CD4-positive, CD25-positive, alpha-beta regulatory T cell (primary cell): ENCODE results near the gene PRR22. TPM values are rescaled to one million over a fixed set of nuclear protein-coding genes. Genes with fewer than 3 reads are reported as not detected.
A peak's percentile ranks its signal among the peaks of the same experiment; 100 is the strongest.

ENCODE experiments used
- ATAC-seq, 2 donors: fragments of 150-1000 bp; cut with Tn5 transposase; one replicate each; pipeline ENCODE4 v1.10.0; 2021; ENCODE audit warnings: low read depth in 2 of 2, moderate number of reproducible peaks in 2 of 2, moderate library complexity in 1 of 2
- DNase-seq, 3 donors: peaks; one replicate each; pipeline versions ENCODE4 v3.0.0 to v3.0.0-alpha.2; 2012 to 2022; ENCODE audit warnings: mixed read lengths in 1 of 3
- H3K27ac ChIP-seq: one replicate; pipeline ENCODE4 v1.7.0; 2013; ENCODE audit warnings: mild to moderate bottlenecking, low read length; ENCODE audit not compliant: insufficient read depth, poor library complexity, severe bottlenecking
- H3K27me3 ChIP-seq: one replicate; pipeline ENCODE4 v1.7.0; 2013; ENCODE audit warnings: low read length; ENCODE audit not compliant: control insufficient read depth, insufficient read depth
- H3K36me3 ChIP-seq: one replicate; pipeline ENCODE4 v1.7.0; 2013; ENCODE audit warnings: mild to moderate bottlenecking, low read length, moderate library complexity; ENCODE audit not compliant: control insufficient read depth, insufficient read depth
- H3K4me1 ChIP-seq: 2 replicates; pipeline ENCODE4 v1.7.0; 2013; ENCODE audit warnings: mild to moderate bottlenecking, low read length; ENCODE audit not compliant: insufficient read depth, control insufficient read depth, poor library complexity, severe bottlenecking
- H3K4me3 ChIP-seq: one replicate; pipeline ENCODE4 v1.7.0; 2013; ENCODE audit warnings: low read depth, mild to moderate bottlenecking, low read length, moderate library complexity
- H3K9me3 ChIP-seq, 2 experiments: 1 replicate in 1 of 2; 2 replicates in 1 of 2; pipeline ENCODE4 v1.7.0; 2013; ENCODE audit warnings: low read length in 2 of 2, mild to moderate bottlenecking in 1 of 2, moderate library complexity in 1 of 2; ENCODE audit not compliant: control insufficient read depth in 2 of 2
- H3K27ac Mint-ChIP-seq, 3 donors: one replicate each; pipeline ENCODE4 v1.8.0; 2020 to 2022; ENCODE audit warnings: mild to moderate bottlenecking in 3 of 3, mixed read lengths in 3 of 3, moderate library complexity in 2 of 3
- H3K27me3 Mint-ChIP-seq: one replicate; pipeline ENCODE4 v1.8.0; 2022; ENCODE audit warnings: mild to moderate bottlenecking, mixed read lengths
- H3K36me3 Mint-ChIP-seq: one replicate; pipeline ENCODE4 v1.8.0; 2020; ENCODE audit warnings: mixed read lengths
- H3K4me1 Mint-ChIP-seq, 4 donors: one replicate each; pipeline ENCODE4 v1.8.0; 2020 to 2022; ENCODE audit warnings: mixed read lengths in 4 of 4, mild to moderate bottlenecking in 1 of 4
- H3K4me3 Mint-ChIP-seq, 4 donors: one replicate each; pipeline ENCODE4 v1.8.0; 2020 to 2022; ENCODE audit warnings: mild to moderate bottlenecking in 4 of 4, mixed read lengths in 4 of 4, moderate library complexity in 3 of 4
- H3K9me3 Mint-ChIP-seq, 7 donors: one replicate each; pipeline ENCODE4 v1.8.0; 2020 to 2022; ENCODE audit warnings: mixed read lengths in 7 of 7, mild to moderate bottlenecking in 3 of 7, moderate library complexity in 2 of 7
- polyA plus RNA-seq, 4 donors: library from polyadenylated mRNA; unstranded; fragments of 300-500 nt; fragmentation: Illumina TruSeq; gene quantifications; one replicate each; pipeline ENCODE4 v1.2.3, GENCODE V29; 2021
- total RNA-seq: library from RNA; stranded (reverse); gene quantifications from one replicate; pipeline ENCODE4 v1.2.3, GENCODE V29; 2022

PRR22 gene
- total and polyA plus RNA-seq, 5 donors from 2014 or later = 3.5 TPM; not detected in 4

- H3K27ac ChIP-seq = peak overlapping the region; percentile 63
- Mint-ChIP-seq H3K36me3 (no peaks in the 10 kb centered on the region), H3K27me3 (no peaks in the 10 kb centered on the region), H3K4me1 (peaks cover 0 to 13% (median 4%) of the 10 kb centered on the region in 4 donors), H3K9me3 (peaks cover 0 to 6% (median 0%) of the 10 kb centered on the region in 7 donors), H3K4me3 (peak overlapping the region; percentile 88 to 96 (median 96)), H3K27ac (peak overlapping the region; percentile 93 to 98 (median 95))
- H3K4me3 ChIP-seq = peak overlapping the region; percentile 56
- H3K36me3 ChIP-seq = no peaks in the 10 kb centered on the region
- ATAC-seq (peak; percentile 69 to 74), DNase-seq (peak; percentile 87 to 91 (median 89))
- H3K27me3 ChIP-seq = no peaks in the 10 kb centered on the region
- peaks cover 15% of the 10 kb centered on the region for H3K4me1 ChIP-seq
- H3K9me3 ChIP-seq = no peaks in the 10 kb centered on the region
These were observed 43.5 kb upstream of the PRR22 start for GRCh38 chr19:5827891-5828660.

- H3K27ac ChIP-seq = peak overlapping the region; percentile 23
- Mint-ChIP-seq H3K4me1 (peaks cover 0 to 13% (median 4%) of the 10 kb centered on the region in 4 donors), H3K27ac (peak overlapping the region; percentile 79 to 93 (median 92)), H3K27me3 (no peaks in the 10 kb centered on the region), H3K4me3 (peak overlapping the region; percentile 85 to 92 (median 87)), H3K9me3 (peaks cover 0 to 5% (median 0%) of the 10 kb centered on the region in 7 donors), H3K36me3 (no peaks in the 10 kb centered on the region)
- no peaks in the 10 kb centered on the region for H3K27me3 ChIP-seq
- ATAC-seq (no peak), DNase-seq (no peak)
- peaks cover 15% of the 10 kb centered on the region for H3K4me1 ChIP-seq
- no peaks in the 10 kb centered on the region for H3K9me3 ChIP-seq
- H3K36me3 ChIP-seq = no peaks in the 10 kb centered on the region
- no peak overlapping the region for H3K4me3 ChIP-seq
These were observed 42.9 kb upstream of the PRR22 start for GRCh38 chr19:5827342-5827890.

GRCh38 chr19:5826531-5827341 lies 42.2 kb upstream of the PRR22 start:
- H3K4me1 ChIP-seq = peaks cover 15% of the 10 kb centered on the region
- no peak for ATAC-seq
- Mint-ChIP-seq H3K36me3 (no peaks in the 10 kb centered on the region), H3K9me3 (peaks cover 0 to 5% (median 0%) of the 10 kb centered on the region in 7 donors), H3K4me1 (peaks cover 0 to 13% (median 4%) of the 10 kb centered on the region in 4 donors), H3K27ac (peak overlapping the region; percentile 79 to 93 (median 92)), H3K4me3 (peak overlapping the region; percentile 85 to 92 (median 87)), H3K27me3 (no peaks in the 10 kb centered on the region)
- no peaks in the 10 kb centered on the region for H3K27me3 ChIP-seq
- H3K27ac ChIP-seq = no peak overlapping the region
- no peaks in the 10 kb centered on the region for H3K9me3 ChIP-seq
- H3K36me3 ChIP-seq = no peaks in the 10 kb centered on the region
- peak in 1 of 3 donors; percentile 21 for DNase-seq
- H3K4me3 ChIP-seq = no peak overlapping the region

- no peaks in the 10 kb centered on the region for H3K27me3 ChIP-seq
- no peaks in the 10 kb centered on the region for H3K9me3 ChIP-seq
- H3K4me3 ChIP-seq = no peak overlapping the region
- H3K4me1 ChIP-seq = peaks cover 15% of the 10 kb centered on the region
- H3K36me3 Mint-ChIP-seq = no peaks in the 10 kb centered on the region
- peaks cover 0 to 13% (median 4%) of the 10 kb centered on the region in 4 donors for H3K4me1 Mint-ChIP-seq
- H3K36me3 ChIP-seq = no peaks in the 10 kb centered on the region
- peaks cover 4% of the 10 kb centered on the region for H3K27me3 Mint-ChIP-seq
- no peak overlapping the region for H3K27ac Mint-ChIP-seq
- ATAC-seq (no peak), DNase-seq (no peak)
- peaks cover 0 to 5% (median 2%) of the 10 kb centered on the region in 7 donors for H3K9me3 Mint-ChIP-seq
- no peak overlapping the region for H3K27ac ChIP-seq
- peak overlapping the region in 1 of 4 donors; percentile 70 for H3K4me3 Mint-ChIP-seq
These were observed 40.6 kb upstream of the PRR22 start for GRCh38 chr19:5825178-5825577.

GRCh38 chr19:5824751-5825150 lies 40.2 kb upstream of the PRR22 start:
- no peaks in the 10 kb centered on the region for H3K36me3 Mint-ChIP-seq
- no peak overlapping the region for H3K4me3 Mint-ChIP-seq
- peaks cover 0 to 5% (median 2%) of the 10 kb centered on the region in 7 donors for H3K9me3 Mint-ChIP-seq
- no peak overlapping the region for H3K4me3 ChIP-seq
- no peaks in the 10 kb centered on the region for H3K36me3 ChIP-seq
- no peak overlapping the region for H3K27ac ChIP-seq
- ATAC-seq (no peak), DNase-seq (no peak)
- H3K27me3 Mint-ChIP-seq = peaks cover 4% of the 10 kb centered on the region
- no peak overlapping the region for H3K27ac Mint-ChIP-seq
- no peaks in the 10 kb centered on the region for H3K27me3 ChIP-seq
- H3K4me1 ChIP-seq = peaks cover 15% of the 10 kb centered on the region
- H3K9me3 ChIP-seq = no peaks in the 10 kb centered on the region
- H3K4me1 Mint-ChIP-seq = peaks cover 0 to 13% (median 4%) of the 10 kb centered on the region in 4 donors

GRCh38 chr19:5823579-5824281 lies 39.2 kb upstream of the PRR22 start:
- H3K27ac Mint-ChIP-seq = no peak overlapping the region
- no peak overlapping the region for H3K27ac ChIP-seq

More at GRCh38 chr19:5823579-5824281, 39.2 kb upstream of the PRR22 start:
- Mint-ChIP-seq H3K9me3 (peaks cover 0 to 5% (median 2%) of the 10 kb centered on the region in 7 donors), H3K4me3 (no peak overlapping the region), H3K27me3 (peaks cover 4% of the 10 kb centered on the region), H3K4me1 (peaks cover 0 to 13% (median 3%) of the 10 kb centered on the region in 4 donors), H3K36me3 (no peaks in the 10 kb centered on the region)
- Histone ChIP-seq H3K27me3 (no peaks in the 10 kb centered on the region), H3K4me3 (no peak overlapping the region), H3K4me1 (peaks cover 7% of the 10 kb centered on the region), H3K9me3 (no peaks in the 10 kb centered on the region), H3K36me3 (no peaks in the 10 kb centered on the region)
- ATAC-seq = no peak
- no peak for DNase-seq
